Fibroblast of the aortic adventitia (primary cell): Measurements from ENCODE around the gene SUMO3. TPM values are rescaled to one million over a fixed set of nuclear protein-coding genes. Genes with fewer than 3 reads are reported as not detected.

Experiments used
- DNase-seq: peaks from one replicate; pipeline ENCODE4 v3.0.0-alpha.2; 2010; ENCODE audit warnings: low read depth
- H3K4me3 ChIP-seq: 2 replicates; pipeline ENCODE4 v1.5.1; 2011; ENCODE audit warnings: low read depth, mild to moderate bottlenecking, control low read depth, low read length, moderate library complexity
- CTCF ChIP-seq: IDR thresholded peaks from 2 replicates; pipeline ENCODE4 v1.5.1; 2011; ENCODE audit warnings: mild to moderate bottlenecking, low read length, control low read depth, inconsistent platforms; ENCODE audit not compliant: insufficient read depth
- total RNA-seq: library from RNA; depleted of rRNA; stranded (reverse); fragments of >200 nt; gene quantifications from 2 replicates; pipeline ENCODE4 v1.2.3, GENCODE V29; 2012; ENCODE audit warnings: low replicate concordance

Gene SUMO3
- total RNA-seq, 1 donor = 130 TPM

GRCh38 chr21:44813149-44813548 lies 4.7 kb downstream of the SUMO3 start:
- no peak for TF ChIP-seq CTCF
- DNase-seq = no peak
- H3K4me3 ChIP-seq = no peak overlapping the region

DNA sequence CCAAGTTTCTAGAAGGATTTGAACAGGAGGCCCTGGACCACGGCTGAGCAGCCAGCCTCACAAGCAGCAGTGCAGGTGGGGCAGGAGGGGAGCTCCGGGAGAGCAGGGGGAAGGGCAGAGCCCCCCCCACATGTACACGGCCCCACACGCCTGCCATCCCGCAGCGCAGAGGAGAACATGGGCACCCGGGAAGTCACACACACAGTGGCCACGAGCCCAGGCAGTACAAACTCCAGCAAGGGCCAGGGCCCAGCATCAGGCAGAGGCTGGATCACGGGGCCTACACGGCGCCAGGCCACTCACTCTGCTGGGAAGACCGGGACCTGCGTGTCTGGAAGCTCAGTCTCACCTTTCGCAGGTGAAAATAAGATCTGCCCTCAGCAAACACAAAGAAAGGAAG lies 5.2 kb downstream of the SUMO3 start:
- no peak for TF ChIP-seq CTCF
- H3K4me3 ChIP-seq = no peak overlapping the region
- no peak for DNase-seq

DNA sequence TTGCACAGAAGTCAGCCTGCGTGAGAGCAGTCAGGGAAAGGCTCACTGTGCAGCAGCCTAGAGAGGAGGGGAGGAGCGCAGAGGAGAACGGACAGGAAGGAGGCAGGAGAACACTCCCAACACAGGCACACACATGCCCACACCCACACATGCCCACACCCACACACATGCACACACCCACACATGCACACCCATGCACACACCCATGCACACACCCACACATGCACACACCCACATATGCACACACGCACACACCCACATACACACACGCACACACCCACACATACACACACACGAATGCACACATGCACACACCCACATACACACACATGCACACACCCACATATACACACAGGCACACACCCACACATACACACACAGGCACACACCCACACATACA lies 7.1 kb downstream of the SUMO3 start:
- TF ChIP-seq CTCF = no peak
- DNase-seq = no peak
- H3K4me3 ChIP-seq = no peak overlapping the region

- no peak overlapping the region for H3K4me3 ChIP-seq
- TF ChIP-seq CTCF = no peak
- DNase-seq = no peak
Measured at GRCh38 chr21:44805859-44806258, 12.0 kb downstream of the SUMO3 start.

GRCh38 chr21:44805226-44805625 lies 12.6 kb downstream of the SUMO3 start:
- DNase-seq = no peak
- no peak overlapping the region for H3K4me3 ChIP-seq
- TF ChIP-seq CTCF = no peak

- TF ChIP-seq CTCF = no peak
Measured at GRCh38 chr21:44804762-44805161, 13.1 kb downstream of the SUMO3 start.

GRCh38 chr21:44803651-44804050 lies 14.2 kb downstream of the SUMO3 start:
- H3K4me3 ChIP-seq = no peak overlapping the region
- TF ChIP-seq CTCF = no peak
- DNase-seq = no peak

More at GRCh38 chr21:44804762-44805161, 13.1 kb downstream of the SUMO3 start:
- no peak for DNase-seq
- H3K4me3 ChIP-seq = no peak overlapping the region
